DND-41 (cell line): Measurements from ENCODE around the gene COPG2.
"Not testable (repeated sequence)": the region's sequence is repeated elsewhere in the genome, so short reads cannot be mapped to it uniquely, and the experiment has no call there.

Source experiments
- EZH2 ChIP-seq: IDR thresholded peaks from 3 replicates; pipeline ENCODE4 v1.6.1; 2012; ENCODE audit warnings: borderline replicate concordance, low read depth, mild to moderate bottlenecking, moderate library complexity, low read length, inconsistent platforms; ENCODE audit not compliant: severe bottlenecking
- TF ChIP-seq, protein P1 (sequence below): IDR thresholded peaks from 2 replicates; pipeline ENCODE4 v1.5.1; 2012; ENCODE audit warnings: borderline replicate concordance, low read length, moderate library complexity, mild to moderate bottlenecking; ENCODE audit not compliant: poor library complexity, severe bottlenecking; ENCODE audit errors: extremely low read depth

DNA sequence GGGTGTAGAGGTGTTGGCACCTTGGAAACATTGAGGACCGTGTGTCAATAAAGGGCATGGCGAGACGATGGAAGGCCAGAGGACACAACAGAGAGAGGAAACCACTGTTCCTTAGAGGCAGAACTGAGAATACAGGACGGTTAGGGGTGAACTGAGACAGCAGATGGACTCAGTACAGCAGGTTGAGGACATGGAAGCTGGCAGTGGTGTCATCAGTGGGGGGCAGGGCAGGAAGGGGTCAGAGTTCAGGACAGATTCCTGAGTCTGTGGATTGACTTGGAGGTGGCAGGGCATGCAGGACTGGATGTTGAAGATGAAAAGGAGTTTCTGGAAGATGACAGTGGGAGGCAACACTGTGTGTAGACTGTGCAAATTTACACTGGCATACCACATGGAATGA, 126.3 kb downstream of the COPG2 start:
- TF ChIP-seq, protein P1, sequence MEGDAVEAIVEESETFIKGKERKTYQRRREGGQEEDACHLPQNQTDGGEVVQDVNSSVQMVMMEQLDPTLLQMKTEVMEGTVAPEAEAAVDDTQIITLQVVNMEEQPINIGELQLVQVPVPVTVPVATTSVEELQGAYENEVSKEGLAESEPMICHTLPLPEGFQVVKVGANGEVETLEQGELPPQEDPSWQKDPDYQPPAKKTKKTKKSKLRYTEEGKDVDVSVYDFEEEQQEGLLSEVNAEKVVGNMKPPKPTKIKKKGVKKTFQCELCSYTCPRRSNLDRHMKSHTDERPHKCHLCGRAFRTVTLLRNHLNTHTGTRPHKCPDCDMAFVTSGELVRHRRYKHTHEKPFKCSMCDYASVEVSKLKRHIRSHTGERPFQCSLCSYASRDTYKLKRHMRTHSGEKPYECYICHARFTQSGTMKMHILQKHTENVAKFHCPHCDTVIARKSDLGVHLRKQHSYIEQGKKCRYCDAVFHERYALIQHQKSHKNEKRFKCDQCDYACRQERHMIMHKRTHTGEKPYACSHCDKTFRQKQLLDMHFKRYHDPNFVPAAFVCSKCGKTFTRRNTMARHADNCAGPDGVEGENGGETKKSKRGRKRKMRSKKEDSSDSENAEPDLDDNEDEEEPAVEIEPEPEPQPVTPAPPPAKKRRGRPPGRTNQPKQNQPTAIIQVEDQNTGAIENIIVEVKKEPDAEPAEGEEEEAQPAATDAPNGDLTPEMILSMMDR = not testable (repeated sequence)
- not testable (repeated sequence) for TF ChIP-seq EZH2
